MG63 (cell line): ENCODE data around the gene PPP2R5C. TPM values are rescaled to one million over a fixed set of nuclear protein-coding genes. Genes with fewer than 3 reads are reported as not detected.

Source experiments
- DNase-seq: peaks from one replicate; pipeline ENCODE4 v3.0.0-alpha.2; 2020
- H3K27me3 ChIP-seq: fragments of 250-450 bp; sonication (Bioruptor Pico); 2 replicates; pipeline ENCODE4 v1.5.1; 2020; ENCODE audit warnings: mild to moderate bottlenecking, moderate library complexity
- H3K36me3 ChIP-seq: fragments of 250-450 bp; sonication (Bioruptor Pico); 2 replicates; pipeline ENCODE4 v1.5.1; 2020; ENCODE audit warnings: mild to moderate bottlenecking, moderate library complexity
- H3K4me3 ChIP-seq: fragments of 250-450 bp; sonication (Bioruptor Pico); 2 replicates; pipeline ENCODE4 v1.5.1; 2020; ENCODE audit warnings: mild to moderate bottlenecking, moderate library complexity
- H3K9me3 ChIP-seq: fragments of 250-450 bp; sonication (Bioruptor Pico); 2 replicates; pipeline ENCODE4 v1.5.1; 2020; ENCODE audit warnings: mild to moderate bottlenecking, moderate library complexity
- total RNA-seq: library from RNA; depleted of rRNA; stranded (reverse); fragments of >200 nt; shearing (Covaris generic); gene quantifications from 2 replicates; pipeline ENCODE4 v1.2.3, GENCODE V29; 2014; ENCODE audit warnings: low replicate concordance

Gene PPP2R5C
- total RNA-seq, 1 experiment from 2014 or later = 53.3 TPM

DNA sequence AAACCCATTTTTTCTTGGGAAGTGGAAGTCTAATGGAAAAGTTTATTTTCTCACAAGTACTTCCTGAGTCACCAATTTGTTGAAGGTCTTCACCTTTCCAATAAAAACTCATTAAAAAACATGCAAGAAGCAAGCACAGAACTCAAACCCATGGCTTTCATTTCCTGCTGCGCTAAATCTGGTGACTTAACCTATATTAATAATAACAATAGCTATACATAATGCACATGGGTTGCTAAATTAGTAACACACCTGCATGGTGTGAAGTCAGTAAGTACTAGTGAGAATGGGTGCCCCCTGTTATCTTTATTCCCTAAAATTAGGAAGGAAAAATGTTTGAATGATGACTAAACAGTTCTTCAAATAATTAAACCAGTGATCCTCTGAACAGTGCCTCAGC lies 52.3 kb downstream of the PPP2R5C start:
- H3K36me3 ChIP-seq = no peaks in the 10 kb centered on the region; the same call in 1 of the 2 replicates
- H3K4me3 ChIP-seq = no peak overlapping the region
- H3K27me3 ChIP-seq = no peaks in the 10 kb centered on the region
- DNase-seq = no peak
- H3K9me3 ChIP-seq = no peaks in the 10 kb centered on the region

DNA sequence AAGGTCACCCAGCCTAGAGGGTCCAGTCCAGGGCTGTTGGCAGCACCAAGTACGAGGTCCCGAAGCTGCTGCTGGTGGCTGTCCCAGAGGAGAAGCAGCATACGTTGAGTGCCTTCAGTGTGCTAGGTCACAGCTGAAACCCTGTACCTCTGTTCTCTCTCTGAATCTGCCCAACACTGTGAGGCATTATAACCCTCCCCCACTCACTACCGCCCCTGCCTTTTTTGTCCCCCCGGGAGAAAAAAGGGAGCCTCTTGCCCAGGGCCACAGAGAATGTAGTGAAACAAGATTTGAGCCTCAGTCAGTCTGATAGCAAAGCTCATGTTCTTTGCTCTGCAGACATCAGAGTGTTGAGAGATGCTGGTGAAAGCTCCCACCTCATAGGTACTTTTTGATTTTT lies 53.4 kb downstream of the PPP2R5C start:
- no peaks in the 10 kb centered on the region for H3K27me3 ChIP-seq
- no peaks in the 10 kb centered on the region; the same call in 1 of the 2 replicates for H3K36me3 ChIP-seq
- H3K4me3 ChIP-seq = no peak overlapping the region
- DNase-seq = no peak
- no peaks in the 10 kb centered on the region for H3K9me3 ChIP-seq

DNA sequence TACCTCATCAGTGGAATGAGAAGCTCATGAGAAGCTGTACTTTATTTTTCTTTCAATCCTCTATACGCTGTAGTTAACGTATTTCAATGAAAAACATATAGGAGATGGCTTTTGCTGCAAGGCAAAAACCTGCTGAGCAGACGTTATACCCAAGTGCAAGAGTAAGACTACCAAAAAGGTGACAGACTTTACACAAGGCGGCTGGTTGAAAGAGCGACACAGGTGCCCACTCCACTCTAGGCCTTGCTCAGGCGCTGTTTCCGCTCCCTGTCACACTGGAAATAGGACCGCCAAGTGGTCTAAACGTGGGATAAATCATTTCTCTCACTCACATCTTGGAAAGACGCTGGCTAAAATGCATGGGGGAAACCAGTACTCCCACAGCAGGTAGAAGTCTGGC lies 54.5 kb downstream of the PPP2R5C start:
- H3K36me3 ChIP-seq = no peaks in the 10 kb centered on the region; the same call in none of the 2 replicates
- no peak for DNase-seq
- H3K4me3 ChIP-seq = no peak overlapping the region
- no peaks in the 10 kb centered on the region for H3K27me3 ChIP-seq
- H3K9me3 ChIP-seq = no peaks in the 10 kb centered on the region

DNA sequence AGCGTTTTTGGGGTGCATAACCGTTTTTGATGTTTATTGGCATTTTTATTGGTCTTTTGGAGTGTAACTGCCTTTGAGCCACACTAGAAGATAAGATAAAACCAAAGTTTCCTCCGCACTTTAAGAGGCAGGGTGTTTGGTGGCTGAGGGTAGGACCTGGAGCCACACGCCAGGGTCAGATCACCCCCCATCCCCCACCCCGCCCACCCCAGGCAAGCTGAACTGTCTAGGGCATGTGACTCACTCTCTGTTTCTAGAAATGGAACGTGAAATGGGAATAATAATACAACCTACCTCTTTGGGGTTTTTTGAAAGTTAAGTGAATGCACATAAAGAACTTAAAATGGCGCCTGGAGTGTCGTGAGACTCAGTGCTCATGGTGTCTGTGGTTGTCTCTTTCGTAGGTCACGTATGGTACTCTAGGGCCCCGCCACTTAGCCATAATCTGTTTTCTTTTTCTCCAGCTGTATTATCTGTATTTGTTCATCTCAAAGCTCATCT lies 56.0 kb downstream of the PPP2R5C start:
- DNase-seq = no peak
- H3K9me3 ChIP-seq = no peaks in the 10 kb centered on the region
- H3K27me3 ChIP-seq = no peaks in the 10 kb centered on the region
- no peaks in the 10 kb centered on the region; the same call in none of the 2 replicates for H3K36me3 ChIP-seq
- no peak overlapping the region for H3K4me3 ChIP-seq

DNA sequence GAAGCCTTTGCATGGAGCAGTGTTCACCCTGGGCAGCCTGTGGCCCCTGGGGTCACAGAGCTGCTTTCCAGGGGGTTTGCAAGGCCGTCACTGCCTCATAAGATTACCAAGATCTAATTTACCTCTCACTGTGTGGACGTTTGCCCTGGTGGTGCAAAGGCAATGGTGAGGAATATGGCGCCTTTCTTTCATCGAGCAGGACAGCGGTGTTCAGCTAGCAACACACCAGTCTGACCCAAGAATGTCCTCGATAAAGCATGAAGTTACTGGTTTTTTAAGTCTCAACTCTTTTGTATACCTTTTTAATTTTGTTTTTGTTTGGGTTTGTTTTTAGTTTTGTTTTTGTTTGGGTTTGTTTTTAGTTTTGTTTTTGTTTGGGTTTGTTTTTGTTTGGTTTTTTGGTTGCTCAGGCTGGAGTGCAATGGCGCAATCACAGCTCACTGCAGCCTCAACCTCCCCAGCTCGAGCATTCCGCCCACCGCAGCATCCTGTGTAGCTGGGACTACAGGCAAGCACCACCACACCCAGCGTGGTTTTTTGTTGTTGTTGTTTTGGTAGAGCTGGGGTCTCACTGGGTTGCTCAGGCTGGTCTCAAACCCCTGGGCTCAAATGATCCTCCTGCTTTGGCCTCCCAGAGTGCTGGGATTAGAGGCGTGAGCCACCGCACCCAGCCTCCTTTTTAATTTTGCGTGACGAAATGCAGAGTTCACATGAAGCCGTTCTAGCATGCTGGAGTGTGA lies 57.9 kb downstream of the PPP2R5C start:
- no peak overlapping the region for H3K4me3 ChIP-seq
- no peaks in the 10 kb centered on the region for H3K27me3 ChIP-seq
- no peaks in the 10 kb centered on the region for H3K9me3 ChIP-seq
- DNase-seq = no peak
- no peaks in the 10 kb centered on the region; the same call in 1 of the 2 replicates for H3K36me3 ChIP-seq

DNA sequence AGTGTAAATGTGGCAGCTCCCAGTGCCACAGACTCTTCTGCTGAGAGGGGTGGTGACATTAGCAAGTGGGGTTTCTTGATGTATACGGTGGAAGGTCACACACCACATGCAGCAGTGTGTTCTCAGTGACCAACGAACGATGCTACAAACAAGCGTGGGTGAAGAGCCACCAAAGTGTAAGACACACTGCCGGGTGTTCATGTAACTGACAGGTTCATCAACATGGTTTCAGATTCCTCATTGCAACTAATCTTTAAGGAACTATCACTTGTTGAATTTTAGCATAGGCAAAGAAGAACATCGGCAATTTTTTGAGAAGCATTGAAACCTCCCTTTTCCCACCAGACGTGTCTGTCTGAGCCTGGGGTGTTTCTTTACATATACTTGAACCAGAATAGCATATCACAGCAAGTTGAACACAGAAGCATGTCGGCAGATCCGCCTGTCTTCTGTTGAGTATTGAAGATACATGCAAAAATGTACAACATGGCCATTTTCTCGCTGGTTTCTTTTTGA lies 58.8 kb downstream of the PPP2R5C start:
- no peaks in the 10 kb centered on the region; the same call in 1 of the 2 replicates for H3K36me3 ChIP-seq
- no peak for DNase-seq
- H3K27me3 ChIP-seq = no peaks in the 10 kb centered on the region
- no peak overlapping the region for H3K4me3 ChIP-seq
- no peaks in the 10 kb centered on the region for H3K9me3 ChIP-seq

DNA sequence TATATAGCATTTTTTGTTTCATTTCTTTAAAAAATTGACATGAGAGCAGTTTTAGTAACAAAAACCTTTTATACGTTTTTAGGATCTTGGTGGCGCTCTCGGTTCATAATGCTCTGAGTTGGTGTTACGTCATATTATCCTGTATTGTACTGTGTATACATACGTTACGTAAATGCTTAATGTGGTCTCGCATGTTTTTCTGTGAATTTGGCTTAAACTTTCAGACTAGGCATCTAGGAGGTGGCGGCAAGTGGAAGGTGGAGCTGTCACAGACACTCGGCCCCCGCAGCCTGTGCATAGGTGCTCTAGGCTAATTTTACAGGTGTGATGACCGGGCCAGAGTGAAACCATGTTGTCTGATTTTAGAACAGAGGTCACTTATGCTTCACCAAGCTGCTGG lies 60.0 kb downstream of the PPP2R5C start:
- H3K36me3 ChIP-seq = no peaks in the 10 kb centered on the region; the same call in 1 of the 2 replicates
- DNase-seq = no peak

DNA sequence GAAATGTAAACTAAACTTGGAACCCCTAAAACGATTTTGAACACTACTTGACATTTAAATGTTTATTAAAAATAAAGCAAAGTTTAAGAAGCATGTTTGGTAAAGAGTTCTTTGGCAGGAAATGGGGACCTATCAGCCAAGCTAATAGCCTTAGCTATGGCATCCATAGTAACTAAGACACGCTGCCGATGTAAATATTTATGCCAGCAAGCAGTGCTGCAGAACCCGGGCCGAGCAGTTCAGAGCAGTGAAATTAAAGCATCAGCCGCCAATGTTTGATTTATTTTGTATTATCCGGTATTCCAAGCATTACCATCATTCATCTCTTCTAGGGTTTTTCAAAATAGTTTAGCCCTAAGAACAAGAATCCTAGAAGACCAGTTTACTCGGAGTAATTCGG lies 61.6 kb downstream of the PPP2R5C start:
- H3K27me3 ChIP-seq = no peaks in the 10 kb centered on the region
- no peaks in the 10 kb centered on the region; the same call in 1 of the 2 replicates for H3K36me3 ChIP-seq
- DNase-seq = peak; percentile 11
- no peaks in the 10 kb centered on the region for H3K9me3 ChIP-seq
- H3K4me3 ChIP-seq = no peak overlapping the region

More for the DNA sequence above, 60.0 kb downstream of the PPP2R5C start:
- Histone ChIP-seq H3K27me3 (no peaks in the 10 kb centered on the region), H3K9me3 (no peaks in the 10 kb centered on the region), H3K4me3 (no peak overlapping the region)

DNA sequence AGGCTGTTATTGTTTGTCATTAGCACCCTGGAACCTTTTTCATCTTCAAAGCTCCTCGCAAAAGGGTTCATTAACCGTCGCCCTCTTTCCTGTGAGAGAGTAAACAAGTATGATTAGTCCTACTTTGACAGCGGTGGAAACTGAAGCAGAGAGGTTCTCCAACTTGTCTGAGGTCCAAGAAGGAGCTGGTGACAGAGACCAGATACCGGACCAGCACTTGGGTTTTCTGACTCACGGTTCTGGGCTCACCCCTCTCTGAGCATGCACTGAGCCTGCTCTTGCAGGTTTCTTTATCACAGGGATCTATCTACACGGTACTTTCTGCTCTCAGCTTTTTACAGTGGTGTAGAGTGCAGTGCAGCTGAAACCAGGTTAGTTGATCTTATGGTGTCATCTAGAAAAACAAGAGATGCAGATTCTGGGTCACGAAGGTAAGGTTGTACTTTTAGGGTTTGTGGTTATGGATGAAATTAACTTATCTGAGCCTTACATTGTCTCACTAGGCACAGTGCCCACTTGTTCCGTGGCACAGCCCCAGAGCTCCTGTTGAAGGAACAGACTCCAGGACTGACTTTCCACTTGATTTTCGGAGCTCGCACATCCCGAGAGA lies 62.1 kb downstream of the PPP2R5C start:
- Histone ChIP-seq H3K4me3 (no peak overlapping the region), H3K27me3 (no peaks in the 10 kb centered on the region), H3K36me3 (no peaks in the 10 kb centered on the region; the same call in 1 of the 2 replicates), H3K9me3 (no peaks in the 10 kb centered on the region)
- DNase-seq = no peak

DNA sequence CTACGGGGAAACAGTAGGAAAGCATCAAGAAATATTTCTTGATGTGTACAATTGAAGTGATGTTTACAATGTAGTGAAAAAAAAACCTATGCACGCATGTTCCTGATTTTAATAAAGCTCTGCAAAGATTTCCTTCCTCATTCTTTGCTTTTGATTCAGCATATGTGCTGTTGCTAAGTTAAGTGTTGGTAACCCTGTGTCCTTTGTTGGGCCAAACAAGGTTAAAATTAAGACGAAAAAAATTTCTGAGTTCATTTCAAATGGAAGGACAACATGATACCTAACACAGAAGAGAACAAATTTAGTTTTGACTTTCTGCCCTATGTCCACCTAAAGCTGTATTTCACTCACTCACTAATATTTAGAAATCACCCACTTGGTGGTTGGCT lies 62.8 kb downstream of the PPP2R5C start:
- Histone ChIP-seq H3K9me3 (no peaks in the 10 kb centered on the region), H3K4me3 (no peak overlapping the region), H3K36me3 (no peaks in the 10 kb centered on the region; the same call in 1 of the 2 replicates), H3K27me3 (no peaks in the 10 kb centered on the region)
- DNase-seq = no peak

DNA sequence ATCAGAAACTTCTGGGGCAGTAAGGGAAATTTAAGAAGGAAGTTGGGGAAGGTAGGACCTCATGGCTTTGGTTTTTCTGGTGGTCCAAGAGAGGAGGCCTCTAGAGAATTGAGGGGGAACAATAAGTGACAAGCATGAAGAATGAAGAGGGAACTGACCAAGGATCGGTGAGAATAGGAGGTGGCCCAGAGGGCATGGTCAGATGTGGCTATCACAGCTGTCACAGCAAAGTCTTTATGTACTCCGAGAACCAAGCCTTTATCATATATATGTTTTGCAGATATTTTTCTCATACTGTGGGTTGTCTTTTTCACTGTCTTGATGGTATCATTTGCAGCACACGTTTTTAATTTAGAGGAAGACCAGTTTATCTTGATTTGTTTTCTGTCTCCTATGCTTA lies 64.3 kb downstream of the PPP2R5C start:
- Histone ChIP-seq H3K27me3 (no peaks in the 10 kb centered on the region), H3K36me3 (no peaks in the 10 kb centered on the region; the same call in 1 of the 2 replicates), H3K4me3 (no peak overlapping the region), H3K9me3 (no peaks in the 10 kb centered on the region)
- no peak for DNase-seq

DNA sequence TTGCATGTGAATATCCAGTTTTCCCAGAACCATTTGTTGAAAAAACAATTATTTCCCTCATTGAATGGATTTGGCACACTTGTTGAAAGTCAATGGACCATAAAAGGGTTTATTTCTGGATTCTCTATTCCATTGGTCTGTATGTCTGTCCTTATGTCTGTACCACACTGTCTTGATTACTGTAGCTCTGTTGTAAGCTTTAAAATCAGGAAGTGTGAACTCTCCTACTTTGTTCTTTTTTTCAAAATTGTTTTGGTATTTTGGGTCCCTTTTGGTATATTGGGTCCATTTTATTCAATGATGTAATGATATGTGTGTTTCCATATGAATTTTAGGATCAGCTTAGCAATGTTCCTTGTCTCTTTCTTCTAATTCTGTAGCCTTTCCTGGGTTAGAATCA lies 64.8 kb downstream of the PPP2R5C start:
- no peaks in the 10 kb centered on the region for H3K9me3 ChIP-seq
- no peak for DNase-seq
- H3K36me3 ChIP-seq = no peaks in the 10 kb centered on the region; the same call in 1 of the 2 replicates
- no peaks in the 10 kb centered on the region for H3K27me3 ChIP-seq
- no peak overlapping the region for H3K4me3 ChIP-seq

DNA sequence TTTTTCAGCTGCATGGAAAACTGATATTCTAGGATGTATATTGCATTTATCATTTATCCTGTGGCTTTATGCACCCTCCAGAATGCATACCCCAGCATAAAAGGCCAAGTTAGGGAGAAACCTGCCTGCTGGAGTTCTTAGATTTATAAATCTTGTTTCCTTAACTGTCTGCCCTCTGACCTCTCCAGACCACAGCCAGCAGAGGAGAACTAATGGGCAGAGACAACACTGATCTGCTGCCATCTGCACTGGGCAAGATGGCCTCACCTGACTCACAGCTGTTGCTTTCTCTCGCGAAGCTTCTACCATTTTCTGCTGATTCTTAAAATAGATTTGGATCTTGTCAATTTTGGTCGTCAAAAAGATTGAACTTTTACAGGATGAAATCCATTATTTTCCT lies 65.8 kb downstream of the PPP2R5C start:
- no peaks in the 10 kb centered on the region; the same call in 1 of the 2 replicates for H3K36me3 ChIP-seq
- no peaks in the 10 kb centered on the region for H3K27me3 ChIP-seq
- no peak for DNase-seq

DNA sequence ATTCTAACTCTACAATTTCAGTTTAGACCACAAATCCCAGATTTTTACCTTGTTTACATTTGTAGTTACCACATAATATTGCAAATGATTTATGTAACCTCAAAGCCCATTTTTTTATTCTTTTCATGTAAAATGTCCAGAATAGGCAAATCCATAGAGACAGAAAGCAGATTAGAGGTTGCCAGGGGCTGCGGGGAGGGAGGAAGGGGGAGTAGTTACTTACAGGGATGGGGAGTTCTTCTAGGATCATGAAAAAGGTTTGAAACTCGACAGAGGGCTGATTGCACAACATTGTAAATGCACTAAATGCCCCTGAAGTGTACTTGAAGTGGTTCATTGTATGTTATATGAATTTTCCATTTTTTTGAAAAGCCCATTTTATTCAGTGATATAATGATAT lies 66.5 kb downstream of the PPP2R5C start:
- Histone ChIP-seq H3K36me3 (no peaks in the 10 kb centered on the region; the same call in 1 of the 2 replicates), H3K4me3 (no peak overlapping the region), H3K9me3 (no peaks in the 10 kb centered on the region), H3K27me3 (no peaks in the 10 kb centered on the region)
- DNase-seq = no peak

More for the DNA sequence above, 65.8 kb downstream of the PPP2R5C start:
- Histone ChIP-seq H3K4me3 (no peak overlapping the region), H3K9me3 (no peaks in the 10 kb centered on the region)

DNA sequence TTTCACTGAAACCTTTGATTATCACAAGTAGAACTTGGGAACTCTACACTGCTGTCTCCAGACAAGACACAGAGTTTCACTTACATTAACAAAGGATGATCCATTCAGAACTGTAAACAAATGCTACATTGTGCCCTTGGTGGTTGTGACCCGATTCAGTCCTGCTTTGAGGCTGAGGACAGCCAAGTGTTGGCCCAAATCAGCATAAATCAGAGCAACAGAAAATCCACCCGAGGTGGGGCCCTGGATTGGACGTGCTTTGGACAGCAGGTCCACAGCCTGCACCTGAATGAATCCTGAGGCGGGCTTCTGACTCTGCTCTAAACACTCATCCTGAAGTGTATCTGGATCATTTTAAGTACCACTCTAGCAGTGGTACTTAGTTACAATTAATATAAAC lies 68.8 kb downstream of the PPP2R5C start:
- no peaks in the 10 kb centered on the region for H3K27me3 ChIP-seq
- no peak for DNase-seq
- no peaks in the 10 kb centered on the region for H3K9me3 ChIP-seq
- H3K36me3 ChIP-seq = no peaks in the 10 kb centered on the region; the same call in 1 of the 2 replicates
- no peak overlapping the region for H3K4me3 ChIP-seq

DNA sequence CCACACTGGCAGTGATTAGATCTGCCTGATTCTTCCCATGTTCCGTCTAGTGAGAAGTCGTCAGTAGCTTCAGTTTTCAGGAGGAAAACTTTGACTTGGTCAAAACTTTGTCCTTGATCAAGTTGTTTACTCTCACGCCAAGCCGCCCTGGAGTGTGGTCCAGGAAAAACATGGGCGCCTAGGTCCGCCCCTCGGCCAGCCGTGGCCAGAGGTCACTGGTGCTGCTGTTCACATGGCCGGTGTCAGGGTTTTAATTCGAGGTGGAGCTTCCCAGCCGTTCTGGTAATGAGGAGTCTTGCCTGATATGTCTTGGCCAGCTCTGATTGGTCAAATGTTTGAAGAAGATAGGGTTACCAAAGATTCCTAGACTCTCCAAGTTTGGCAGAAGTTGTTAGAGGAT lies 71.5 kb downstream of the PPP2R5C start:
- no peak overlapping the region for H3K4me3 ChIP-seq
- no peaks in the 10 kb centered on the region for H3K27me3 ChIP-seq
- no peaks in the 10 kb centered on the region for H3K9me3 ChIP-seq
- H3K36me3 ChIP-seq = no peaks in the 10 kb centered on the region
- DNase-seq = no peak

DNA sequence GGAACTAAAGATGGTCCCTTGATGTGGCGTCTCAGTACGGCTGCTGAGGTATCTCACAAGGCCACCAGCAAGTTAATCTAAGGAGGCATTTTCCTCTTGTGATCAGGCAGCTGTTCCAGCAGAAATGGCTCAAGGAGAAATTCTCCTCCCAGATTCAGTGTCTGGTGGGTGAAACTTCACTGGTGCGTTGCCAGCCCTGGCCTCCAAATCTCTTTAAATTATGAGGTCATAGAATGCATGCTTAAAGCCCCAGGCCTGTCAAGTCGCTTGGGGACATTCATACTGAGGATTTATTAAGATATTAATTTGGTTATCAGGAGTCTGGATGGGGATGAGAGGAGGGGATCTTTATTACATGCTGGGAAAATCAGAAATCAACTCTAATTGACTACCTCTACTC lies 72.9 kb downstream of the PPP2R5C start:
- Histone ChIP-seq H3K27me3 (no peaks in the 10 kb centered on the region), H3K9me3 (no peaks in the 10 kb centered on the region), H3K36me3 (no peaks in the 10 kb centered on the region), H3K4me3 (no peak overlapping the region)
- DNase-seq = no peak
